ENCODE measurements around the gene CHST9. TPM values are rescaled to one million over a fixed set of nuclear protein-coding genes. Genes with fewer than 3 reads are reported as not detected.

The CHST9 gene
- total RNA-seq, 2 experiments from 2014 or later = not detected

GRCh38 chr18:26862084-26862483, 323.0 kb downstream of the CHST9 start:
- H3K36me3 Mint-ChIP-seq (ENCODE audit: low read depth) = no peaks in the 10 kb centered on the region
- no peak overlapping the region for H3K27ac Mint-ChIP-seq
- intact Hi-C loops (cut with DNase I, micrococcal nuclease) = no loop called here
- CTCF ChIA-PET = no interaction called here
- peaks cover 7 to 10% of the 10 kb centered on the region in 2 experiments for H3K27me3 ChIP-seq (ENCODE audit: control insufficient read depth in 1 of 2, insufficient read depth in 2 of 2, low read length in 2 of 2)
- no peak for TF ChIP-seq CTCF (IDR thresholded peaks at IDR 0.05)
- no peak overlapping the region for H3K4me3 ChIP-seq (ENCODE audit: low read length)
- POLR2A ChIA-PET = no interaction called here
- no peak for DNase-seq
- no peaks in the 10 kb centered on the region for H3K9me3 Mint-ChIP-seq
- H3K4me3 Mint-ChIP-seq = no peak overlapping the region
- H3K27me3 Mint-ChIP-seq = peaks cover 40% of the 10 kb centered on the region
- H3K4me1 Mint-ChIP-seq (ENCODE audit: low read depth) = no peaks in the 10 kb centered on the region
- no peaks in the 10 kb centered on the region for H3K36me3 ChIP-seq (ENCODE audit: insufficient read depth, low read length)
- no peak overlapping the region for H3K27ac ChIP-seq (ENCODE audit: low read depth in 1 of 2, low read length in 2 of 2)
- no peak for ATAC-seq (ENCODE audit: poor library complexity)
- no peaks in the 10 kb centered on the region for H3K4me1 ChIP-seq (ENCODE audit: insufficient read depth, low read length)
- peaks cover 0 to 18% of the 10 kb centered on the region in 2 experiments for H3K9me3 ChIP-seq (ENCODE audit: control insufficient read depth in 1 of 2, insufficient read depth in 1 of 2, low read length in 2 of 2)

Measured in CD4-positive, alpha-beta T cell (primary cell).